ENCODE results near the gene FCRLA. TPM values are rescaled to one million over a fixed set of nuclear protein-coding genes. Genes with fewer than 3 reads are reported as not detected.

The FCRLA gene
- polyA plus RNA-seq, 3 donors from 2014 or later, result 0.36 to 0.48 (median 0.42) TPM

Other genes starting within 250 kb of the FCRLA start
- gene FCGR2A, start 201.8 kb upstream of the FCRLA start, polyA plus RNA-seq, result 1 to 10 TPM in 2 of 3 donors, under 1 TPM in 1; 0.71 to 5.2 (median 2.1) TPM
- gene HSPA6, start 182.7 kb upstream of the FCRLA start, polyA plus RNA-seq, result 1 to 10 TPM in 2 of 3 donors, under 1 TPM in 1; 0.61 to 8.8 (median 6.9) TPM
- 1,000 to 10,000 TPM in 2 of 3 donors, 100 to 1,000 TPM in 1; 491 to 1,637 (median 1,471) TPM for gene FCGR3A, start 157.4 kb upstream of the FCRLA start, polyA plus RNA-seq
- 10 to 100 TPM in 1 of 3 donors, 1 to 10 TPM in 2; 6.3 to 14.9 (median 8.8) TPM for gene FCGR3B, start 76.1 kb upstream of the FCRLA start, polyA plus RNA-seq
- 10 to 100 TPM in 1 of 3 donors, 1 to 10 TPM in 2; 1.9 to 21.0 (median 8.6) TPM for gene FCGR2B, start 44.1 kb upstream of the FCRLA start, polyA plus RNA-seq
- gene FCRLB, start 14.3 kb downstream of the FCRLA start, polyA plus RNA-seq, result 10 to 100 TPM in 2 of 3 donors, 1 to 10 TPM in 1; 6.7 to 14.6 (median 10.6) TPM
- gene DUSP12, start 42.6 kb downstream of the FCRLA start, polyA plus RNA-seq, result 100 to 1,000 TPM in 1 of 3 donors, 10 to 100 TPM in 2; 69.5 to 104 (median 71.7) TPM
- gene ATF6, start 59.1 kb downstream of the FCRLA start, polyA plus RNA-seq, result 10 to 100 TPM; 10.3 to 14.2 (median 11.0) TPM